WTC11 (cell line): ENCODE results near the gene RNASEL. TPM values are rescaled to one million over a fixed set of nuclear protein-coding genes. Genes with fewer than 3 reads are reported as not detected.

ENCODE experiments used
- ATAC-seq: fragments of 200-7000 bp; cut with Tn5 transposase; 2 replicates; pipeline ENCODE4 v1.10.0; 2021; ENCODE audit warnings: mild to moderate bottlenecking, moderate library complexity
- CTCF ChIA-PET: fragments of 300-600 bp; sonication (Branson Sonifier 250); formaldehyde crosslinking; loops from one replicate; lab custom pipeline; 2021; ENCODE audit warnings: antibody characterized with exemption; lab: Charles Lee
- POLR2A ChIA-PET: fragments of 350-600 bp; sonication (Branson Sonifier 250); formaldehyde crosslinking; loops from one replicate; lab custom pipeline; 2021; ENCODE audit warnings: antibody characterized with exemption; lab: Charles Lee
- DNase-seq: peaks from one replicate; pipeline ENCODE4 v3.0.0; 2021; ENCODE audit warnings: low spot score
- H3K27ac Mint-ChIP-seq: 2 replicates; pipeline ENCODE4 v1.8.0; 2021; ENCODE audit warnings: mixed read lengths
- H3K27me3 Mint-ChIP-seq: 2 replicates; pipeline ENCODE4 v1.8.0; 2021; ENCODE audit warnings: low read depth, mild to moderate bottlenecking, moderate library complexity, mixed read lengths
- H3K36me3 Mint-ChIP-seq: 2 replicates; pipeline ENCODE4 v1.8.0; 2021; ENCODE audit warnings: mixed read lengths
- H3K4me1 Mint-ChIP-seq: 2 replicates; pipeline ENCODE4 v1.8.0; 2022; ENCODE audit warnings: mixed read lengths
- H3K4me3 Mint-ChIP-seq: 2 replicates; pipeline ENCODE4 v1.8.0; 2021; ENCODE audit warnings: mild to moderate bottlenecking, moderate library complexity, mixed read lengths
- H3K9me3 Mint-ChIP-seq: 2 replicates; pipeline ENCODE4 v1.8.0; 2021; ENCODE audit warnings: mixed read lengths
- ATF1 ChIP-seq: sonication (generic); formaldehyde crosslinking; IDR thresholded peaks from 2 replicates; pipeline ENCODE4 v1.8.1; 2023; ENCODE audit warnings: mild to moderate bottlenecking, moderate library complexity, missing genetic modification reagents
- ETV6 ChIP-seq: sonication (generic); formaldehyde crosslinking; IDR thresholded peaks from 2 replicates; pipeline ENCODE4 v1.8.1; 2022; ENCODE audit warnings: mild to moderate bottlenecking, missing genetic modification reagents
- FOXP1 ChIP-seq: sonication (generic); formaldehyde crosslinking; IDR thresholded peaks from 2 replicates; pipeline ENCODE4 v1.8.0; 2022; ENCODE audit warnings: missing genetic modification reagents, mild to moderate bottlenecking, moderate library complexity, borderline replicate concordance
- GTF2I ChIP-seq: fragments of 250-450 bp; sonication (Bioruptor Pico); conservative IDR thresholded peaks from 2 replicates; pipeline ENCODE4 v1.4.0; 2021; ENCODE audit warnings: mild to moderate bottlenecking
- SMAD3 ChIP-seq: sonication (generic); formaldehyde crosslinking; IDR thresholded peaks from 2 replicates; pipeline ENCODE4 v1.8.0; 2022; ENCODE audit warnings: missing genetic modification reagents, mild to moderate bottlenecking, borderline replicate concordance
- SP1 ChIP-seq: sonication (generic); formaldehyde crosslinking; conservative IDR thresholded peaks from 2 replicates; pipeline ENCODE4 v1.8.1; 2022; ENCODE audit warnings: missing genetic modification reagents
- TEAD1 ChIP-seq: sonication (generic); formaldehyde crosslinking; IDR thresholded peaks from 2 replicates; pipeline ENCODE4 v1.8.0; 2022; ENCODE audit warnings: mild to moderate bottlenecking, missing genetic modification reagents
- TP53 ChIP-seq: sonication (generic); formaldehyde crosslinking; IDR thresholded peaks from 2 replicates; pipeline ENCODE4 v1.8.1; 2023; ENCODE audit warnings: mild to moderate bottlenecking, missing genetic modification reagents
- ZNF121 ChIP-seq: sonication (generic); formaldehyde crosslinking; IDR thresholded peaks from 2 replicates; pipeline ENCODE4 v1.8.0; 2023; ENCODE audit warnings: missing genetic modification reagents
- ZNF263 ChIP-seq: sonication (generic); formaldehyde crosslinking; IDR thresholded peaks from 2 replicates; pipeline ENCODE4 v1.8.1; 2022; ENCODE audit warnings: low read depth, mild to moderate bottlenecking, moderate library complexity, missing genetic modification reagents
- ZNF423 ChIP-seq: fragments of 250-450 bp; sonication (Bioruptor Pico); IDR thresholded peaks from 2 replicates; pipeline ENCODE4 v2.1.2; 2022; ENCODE audit warnings: mild to moderate bottlenecking, moderate library complexity
- total RNA-seq: library from RNA; stranded (reverse); gene quantifications from 3 replicates; pipeline ENCODE4 v1.2.3, GENCODE V29; 2021
- TF ChIP-seq, protein P1 (sequence below): sonication (generic); formaldehyde crosslinking; conservative IDR thresholded peaks from 2 replicates; pipeline ENCODE4 v1.8.1; 2022; ENCODE audit warnings: mild to moderate bottlenecking, missing genetic modification reagents
- TF ChIP-seq, protein P2 (sequence below): sonication (generic); formaldehyde crosslinking; IDR thresholded peaks from 2 replicates; pipeline ENCODE4 v1.8.1; 2022; ENCODE audit warnings: mild to moderate bottlenecking, moderate library complexity, missing genetic modification reagents
- TF ChIP-seq, protein P3 (sequence below): sonication (generic); formaldehyde crosslinking; IDR thresholded peaks from 2 replicates; pipeline ENCODE4 v1.8.1; 2023; ENCODE audit warnings: mild to moderate bottlenecking, moderate library complexity, missing genetic modification reagents
- TF ChIP-seq, protein P4 (sequence below): sonication (generic); formaldehyde crosslinking; IDR thresholded peaks from 2 replicates; pipeline ENCODE4 v1.8.0; 2022; ENCODE audit warnings: mild to moderate bottlenecking, missing genetic modification reagents
- TF ChIP-seq, protein P5 (sequence below): sonication (generic); formaldehyde crosslinking; IDR thresholded peaks from 2 replicates; pipeline ENCODE4 v1.8.0; 2023; ENCODE audit warnings: missing genetic modification reagents
- TF ChIP-seq, protein P6 (sequence below): sonication (generic); formaldehyde crosslinking; IDR thresholded peaks from 2 replicates; pipeline ENCODE4 v1.8.0; 2022; ENCODE audit warnings: mild to moderate bottlenecking, missing genetic modification reagents
- TF ChIP-seq, protein P7 (sequence below): sonication (generic); formaldehyde crosslinking; IDR thresholded peaks from 2 replicates; pipeline ENCODE4 v1.8.0; 2022; ENCODE audit warnings: missing genetic modification reagents
- TF ChIP-seq, protein P8 (sequence below): sonication (generic); formaldehyde crosslinking; IDR thresholded peaks from 2 replicates; pipeline ENCODE4 v1.8.0; 2023; ENCODE audit warnings: mild to moderate bottlenecking, missing genetic modification reagents

RNASEL gene
- total RNA-seq, 1 experiment from 2014 or later = 0.77 TPM

DNA sequence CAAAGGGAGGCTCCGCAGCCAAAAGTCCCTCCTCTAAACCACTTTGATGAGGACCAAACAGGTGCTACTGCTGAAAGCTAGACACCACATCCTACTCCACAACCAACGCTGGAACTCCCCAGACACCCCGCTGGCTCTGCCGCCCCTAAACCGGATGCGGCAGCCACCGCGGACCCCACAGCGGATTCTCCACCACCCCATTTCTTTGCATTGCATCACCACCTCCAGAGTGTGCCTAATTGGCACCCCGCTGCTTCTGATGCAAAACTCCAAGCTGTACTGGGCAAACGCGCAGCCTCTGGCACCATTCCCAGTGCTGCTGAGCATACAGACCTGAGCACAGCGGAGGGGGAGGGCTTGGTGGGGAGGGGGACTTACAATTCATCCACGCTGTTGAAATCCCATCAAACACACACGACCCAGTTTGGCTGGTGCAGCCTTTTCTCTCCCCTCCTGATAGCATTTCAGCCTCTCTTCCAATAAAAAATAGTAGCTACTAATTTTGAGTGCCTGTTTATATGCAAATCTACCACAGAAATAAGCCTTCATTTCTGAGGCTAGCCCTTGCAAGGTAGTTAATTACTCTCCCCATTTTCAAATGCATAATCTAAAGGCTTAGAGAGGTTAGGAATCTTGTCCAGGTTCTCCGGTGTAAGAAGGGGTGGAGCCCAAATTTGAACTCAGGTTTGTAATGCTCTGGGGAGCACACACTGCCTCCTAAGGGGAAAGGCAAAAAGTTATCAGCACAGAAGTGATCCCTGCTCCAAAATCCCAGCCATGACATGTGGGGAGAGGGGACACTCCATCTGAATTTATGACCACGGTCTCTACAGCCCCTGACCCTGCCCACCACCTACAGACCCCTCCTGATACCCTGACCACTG lies 27.3 kb upstream of the RNASEL start:
- CTCF ChIA-PET = interaction anchor here (0.6 to 6.3 kb wide), 12 partner anchors 10 to 535 kb away, joined by 3 to 84 read pairs (median 4); no protein-coding TSS in a partner anchor
- peaks cover 9% of the 10 kb centered on the region for H3K9me3 Mint-ChIP-seq
- H3K4me1 Mint-ChIP-seq = peaks cover 70% of the 10 kb centered on the region
- peak; percentile 83 for DNase-seq
- ATAC-seq = peak; percentile 31
- H3K4me3 Mint-ChIP-seq = peak overlapping the region; percentile 71
- peak overlapping the region; percentile 86 for H3K27ac Mint-ChIP-seq
- H3K27me3 Mint-ChIP-seq = peaks cover 55% of the 10 kb centered on the region
- POLR2A ChIA-PET = interaction anchor here (0.6 to 2.0 kb wide), 13 partner anchors 12 to 225 kb away, joined by 3 to 15 read pairs (median 5); partner anchors contain the start of gene GLUL
- no peaks in the 10 kb centered on the region for H3K36me3 Mint-ChIP-seq
- peak; percentile 91 for TF ChIP-seq ETV6 (CRISPR knock-in tag)
- TF ChIP-seq, protein P1, sequence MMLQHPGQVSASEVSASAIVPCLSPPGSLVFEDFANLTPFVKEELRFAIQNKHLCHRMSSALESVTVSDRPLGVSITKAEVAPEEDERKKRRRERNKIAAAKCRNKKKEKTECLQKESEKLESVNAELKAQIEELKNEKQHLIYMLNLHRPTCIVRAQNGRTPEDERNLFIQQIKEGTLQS (CRISPR knock-in tag) = peak; percentile 94; the same call in 1 of the 2 replicates
- TF ChIP-seq ZNF423 (CRISPR knock-in tag) = peak; percentile 18; the same call in 1 of the 2 replicates
- no peak for TF ChIP-seq ZNF121
- TF ChIP-seq, protein P2, sequence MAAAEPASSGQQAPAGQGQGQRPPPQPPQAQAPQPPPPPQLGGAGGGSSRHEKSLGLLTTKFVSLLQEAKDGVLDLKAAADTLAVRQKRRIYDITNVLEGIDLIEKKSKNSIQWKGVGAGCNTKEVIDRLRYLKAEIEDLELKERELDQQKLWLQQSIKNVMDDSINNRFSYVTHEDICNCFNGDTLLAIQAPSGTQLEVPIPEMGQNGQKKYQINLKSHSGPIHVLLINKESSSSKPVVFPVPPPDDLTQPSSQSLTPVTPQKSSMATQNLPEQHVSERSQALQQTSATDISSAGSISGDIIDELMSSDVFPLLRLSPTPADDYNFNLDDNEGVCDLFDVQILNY (CRISPR knock-in tag) = peak; percentile 67; the same call in 1 of the 2 replicates
- peak; percentile 65; the same call in 1 of the 2 replicates for TF ChIP-seq SP1
- TF ChIP-seq, protein P3, sequence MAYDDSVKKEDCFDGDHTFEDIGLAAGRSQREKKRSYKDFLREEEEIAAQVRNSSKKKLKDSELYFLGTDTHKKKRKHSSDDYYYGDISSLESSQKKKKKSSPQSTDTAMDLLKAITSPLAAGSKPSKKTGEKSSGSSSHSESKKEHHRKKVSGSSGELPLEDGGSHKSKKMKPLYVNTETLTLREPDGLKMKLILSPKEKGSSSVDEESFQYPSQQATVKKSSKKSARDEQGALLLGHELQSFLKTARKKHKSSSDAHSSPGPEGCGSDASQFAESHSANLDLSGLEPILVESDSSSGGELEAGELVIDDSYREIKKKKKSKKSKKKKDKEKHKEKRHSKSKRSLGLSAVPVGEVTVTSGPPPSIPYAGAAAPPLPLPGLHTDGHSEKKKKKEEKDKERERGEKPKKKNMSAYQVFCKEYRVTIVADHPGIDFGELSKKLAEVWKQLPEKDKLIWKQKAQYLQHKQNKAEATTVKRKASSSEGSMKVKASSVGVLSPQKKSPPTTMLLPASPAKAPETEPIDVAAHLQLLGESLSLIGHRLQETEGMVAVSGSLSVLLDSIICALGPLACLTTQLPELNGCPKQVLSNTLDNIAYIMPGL (CRISPR knock-in tag) = peak; percentile 60; the same call in 1 of the 2 replicates
- TF ChIP-seq ATF1 (CRISPR knock-in tag) = no peak
- TF ChIP-seq, protein P4, sequence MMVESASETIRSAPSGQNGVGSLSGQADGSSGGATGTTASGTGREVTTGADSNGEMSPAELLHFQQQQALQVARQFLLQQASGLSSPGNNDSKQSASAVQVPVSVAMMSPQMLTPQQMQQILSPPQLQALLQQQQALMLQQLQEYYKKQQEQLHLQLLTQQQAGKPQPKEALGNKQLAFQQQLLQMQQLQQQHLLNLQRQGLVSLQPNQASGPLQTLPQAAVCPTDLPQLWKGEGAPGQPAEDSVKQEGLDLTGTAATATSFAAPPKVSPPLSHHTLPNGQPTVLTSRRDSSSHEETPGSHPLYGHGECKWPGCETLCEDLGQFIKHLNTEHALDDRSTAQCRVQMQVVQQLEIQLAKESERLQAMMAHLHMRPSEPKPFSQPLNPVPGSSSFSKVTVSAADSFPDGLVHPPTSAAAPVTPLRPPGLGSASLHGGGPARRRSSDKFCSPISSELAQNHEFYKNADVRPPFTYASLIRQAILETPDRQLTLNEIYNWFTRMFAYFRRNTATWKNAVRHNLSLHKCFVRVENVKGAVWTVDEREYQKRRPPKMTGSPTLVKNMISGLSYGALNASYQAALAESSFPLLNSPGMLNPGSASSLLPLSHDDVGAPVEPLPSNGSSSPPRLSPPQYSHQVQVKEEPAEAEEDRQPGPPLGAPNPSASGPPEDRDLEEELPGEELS (CRISPR knock-in tag) = peak; percentile 82; the same call in 1 of the 2 replicates
- no peak for TF ChIP-seq GTF2I
- peak; percentile 80; the same call in 1 of the 2 replicates for TF ChIP-seq FOXP1 (CRISPR knock-in tag)
- TF ChIP-seq, protein P5, sequence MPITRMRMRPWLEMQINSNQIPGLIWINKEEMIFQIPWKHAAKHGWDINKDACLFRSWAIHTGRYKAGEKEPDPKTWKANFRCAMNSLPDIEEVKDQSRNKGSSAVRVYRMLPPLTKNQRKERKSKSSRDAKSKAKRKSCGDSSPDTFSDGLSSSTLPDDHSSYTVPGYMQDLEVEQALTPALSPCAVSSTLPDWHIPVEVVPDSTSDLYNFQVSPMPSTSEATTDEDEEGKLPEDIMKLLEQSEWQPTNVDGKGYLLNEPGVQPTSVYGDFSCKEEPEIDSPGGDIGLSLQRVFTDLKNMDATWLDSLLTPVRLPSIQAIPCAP (CRISPR knock-in tag) = peak; percentile 24; the same call in 1 of the 2 replicates
- TF ChIP-seq, protein P6, sequence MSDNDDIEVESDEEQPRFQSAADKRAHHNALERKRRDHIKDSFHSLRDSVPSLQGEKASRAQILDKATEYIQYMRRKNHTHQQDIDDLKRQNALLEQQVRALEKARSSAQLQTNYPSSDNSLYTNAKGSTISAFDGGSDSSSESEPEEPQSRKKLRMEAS (CRISPR knock-in tag) = peak; percentile 30; the same call in 1 of the 2 replicates
- peak; percentile 38 for TF ChIP-seq TEAD1 (CRISPR knock-in tag)
- no peak for TF ChIP-seq SMAD3 (CRISPR knock-in tag)
- no peak for TF ChIP-seq ZNF263 (CRISPR knock-in tag)
- TF ChIP-seq, protein P7, sequence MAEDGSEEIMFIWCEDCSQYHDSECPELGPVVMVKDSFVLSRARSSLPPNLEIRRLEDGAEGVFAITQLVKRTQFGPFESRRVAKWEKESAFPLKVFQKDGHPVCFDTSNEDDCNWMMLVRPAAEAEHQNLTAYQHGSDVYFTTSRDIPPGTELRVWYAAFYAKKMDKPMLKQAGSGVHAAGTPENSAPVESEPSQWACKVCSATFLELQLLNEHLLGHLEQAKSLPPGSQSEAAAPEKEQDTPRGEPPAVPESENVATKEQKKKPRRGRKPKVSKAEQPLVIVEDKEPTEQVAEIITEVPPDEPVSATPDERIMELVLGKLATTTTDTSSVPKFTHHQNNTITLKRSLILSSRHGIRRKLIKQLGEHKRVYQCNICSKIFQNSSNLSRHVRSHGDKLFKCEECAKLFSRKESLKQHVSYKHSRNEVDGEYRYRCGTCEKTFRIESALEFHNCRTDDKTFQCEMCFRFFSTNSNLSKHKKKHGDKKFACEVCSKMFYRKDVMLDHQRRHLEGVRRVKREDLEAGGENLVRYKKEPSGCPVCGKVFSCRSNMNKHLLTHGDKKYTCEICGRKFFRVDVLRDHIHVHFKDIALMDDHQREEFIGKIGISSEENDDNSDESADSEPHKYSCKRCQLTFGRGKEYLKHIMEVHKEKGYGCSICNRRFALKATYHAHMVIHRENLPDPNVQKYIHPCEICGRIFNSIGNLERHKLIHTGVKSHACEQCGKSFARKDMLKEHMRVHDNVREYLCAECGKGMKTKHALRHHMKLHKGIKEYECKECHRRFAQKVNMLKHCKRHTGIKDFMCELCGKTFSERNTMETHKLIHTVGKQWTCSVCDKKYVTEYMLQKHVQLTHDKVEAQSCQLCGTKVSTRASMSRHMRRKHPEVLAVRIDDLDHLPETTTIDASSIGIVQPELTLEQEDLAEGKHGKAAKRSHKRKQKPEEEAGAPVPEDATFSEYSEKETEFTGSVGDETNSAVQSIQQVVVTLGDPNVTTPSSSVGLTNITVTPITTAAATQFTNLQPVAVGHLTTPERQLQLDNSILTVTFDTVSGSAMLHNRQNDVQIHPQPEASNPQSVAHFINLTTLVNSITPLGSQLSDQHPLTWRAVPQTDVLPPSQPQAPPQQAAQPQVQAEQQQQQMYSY (CRISPR knock-in tag) = no peak
- TF ChIP-seq, protein P8, sequence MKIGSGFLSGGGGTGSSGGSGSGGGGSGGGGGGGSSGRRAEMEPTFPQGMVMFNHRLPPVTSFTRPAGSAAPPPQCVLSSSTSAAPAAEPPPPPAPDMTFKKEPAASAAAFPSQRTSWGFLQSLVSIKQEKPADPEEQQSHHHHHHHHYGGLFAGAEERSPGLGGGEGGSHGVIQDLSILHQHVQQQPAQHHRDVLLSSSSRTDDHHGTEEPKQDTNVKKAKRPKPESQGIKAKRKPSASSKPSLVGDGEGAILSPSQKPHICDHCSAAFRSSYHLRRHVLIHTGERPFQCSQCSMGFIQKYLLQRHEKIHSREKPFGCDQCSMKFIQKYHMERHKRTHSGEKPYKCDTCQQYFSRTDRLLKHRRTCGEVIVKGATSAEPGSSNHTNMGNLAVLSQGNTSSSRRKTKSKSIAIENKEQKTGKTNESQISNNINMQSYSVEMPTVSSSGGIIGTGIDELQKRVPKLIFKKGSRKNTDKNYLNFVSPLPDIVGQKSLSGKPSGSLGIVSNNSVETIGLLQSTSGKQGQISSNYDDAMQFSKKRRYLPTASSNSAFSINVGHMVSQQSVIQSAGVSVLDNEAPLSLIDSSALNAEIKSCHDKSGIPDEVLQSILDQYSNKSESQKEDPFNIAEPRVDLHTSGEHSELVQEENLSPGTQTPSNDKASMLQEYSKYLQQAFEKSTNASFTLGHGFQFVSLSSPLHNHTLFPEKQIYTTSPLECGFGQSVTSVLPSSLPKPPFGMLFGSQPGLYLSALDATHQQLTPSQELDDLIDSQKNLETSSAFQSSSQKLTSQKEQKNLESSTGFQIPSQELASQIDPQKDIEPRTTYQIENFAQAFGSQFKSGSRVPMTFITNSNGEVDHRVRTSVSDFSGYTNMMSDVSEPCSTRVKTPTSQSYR (CRISPR knock-in tag) = peak; percentile 63; the same call in 1 of the 2 replicates
- TF ChIP-seq TP53 (CRISPR knock-in tag) = 0 out of 2 replicates have a peak, but pooled peaks have one; percentile 36
